ENCODE measurements around the gene ELL3. TPM values are rescaled to one million over a fixed set of nuclear protein-coding genes. Genes with fewer than 3 reads are reported as not detected.
A peak's percentile ranks its signal among the peaks of the same experiment; 100 is the strongest.
"Not testable (repeated sequence)": the region's sequence is repeated elsewhere in the genome, so short reads cannot be mapped to it uniquely, and the experiment has no call there.

Gene ELL3, protein sequence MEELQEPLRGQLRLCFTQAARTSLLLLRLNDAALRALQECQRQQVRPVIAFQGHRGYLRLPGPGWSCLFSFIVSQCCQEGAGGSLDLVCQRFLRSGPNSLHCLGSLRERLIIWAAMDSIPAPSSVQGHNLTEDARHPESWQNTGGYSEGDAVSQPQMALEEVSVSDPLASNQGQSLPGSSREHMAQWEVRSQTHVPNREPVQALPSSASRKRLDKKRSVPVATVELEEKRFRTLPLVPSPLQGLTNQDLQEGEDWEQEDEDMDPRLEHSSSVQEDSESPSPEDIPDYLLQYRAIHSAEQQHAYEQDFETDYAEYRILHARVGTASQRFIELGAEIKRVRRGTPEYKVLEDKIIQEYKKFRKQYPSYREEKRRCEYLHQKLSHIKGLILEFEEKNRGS
- 1 to 10 TPM; 1.6 to 2.8 (median 1.9) TPM for total RNA-seq
- polyA plus RNA-seq: 1.1 TPM
- long read RNA-seq, donor 1, partial matches to known transcripts: 0 of 2 reads
- long read RNA-seq, donor 1, other reads (novel, unspliced or antisense): 0 of 2 reads
- long read RNA-seq, donor 2, transcript ELL3-201 (11 exons, 2,352 nt): major isoform, 5 of 6 reads
- long read RNA-seq, donor 2, partial matches to known transcripts: 0 of 6 reads
- long read RNA-seq, donor 2, other reads (novel, unspliced or antisense): 1 of 6 reads
- long read RNA-seq, donor 3, partial matches to known transcripts: 0 of 2 reads
- long read RNA-seq, donor 3, other reads (novel, unspliced or antisense): 1 of 2 reads
- long read RNA-seq, donor 4, partial matches to known transcripts: 0 of 3 reads
- long read RNA-seq, donor 4, other reads (novel, unspliced or antisense): 1 of 3 reads

DNA sequence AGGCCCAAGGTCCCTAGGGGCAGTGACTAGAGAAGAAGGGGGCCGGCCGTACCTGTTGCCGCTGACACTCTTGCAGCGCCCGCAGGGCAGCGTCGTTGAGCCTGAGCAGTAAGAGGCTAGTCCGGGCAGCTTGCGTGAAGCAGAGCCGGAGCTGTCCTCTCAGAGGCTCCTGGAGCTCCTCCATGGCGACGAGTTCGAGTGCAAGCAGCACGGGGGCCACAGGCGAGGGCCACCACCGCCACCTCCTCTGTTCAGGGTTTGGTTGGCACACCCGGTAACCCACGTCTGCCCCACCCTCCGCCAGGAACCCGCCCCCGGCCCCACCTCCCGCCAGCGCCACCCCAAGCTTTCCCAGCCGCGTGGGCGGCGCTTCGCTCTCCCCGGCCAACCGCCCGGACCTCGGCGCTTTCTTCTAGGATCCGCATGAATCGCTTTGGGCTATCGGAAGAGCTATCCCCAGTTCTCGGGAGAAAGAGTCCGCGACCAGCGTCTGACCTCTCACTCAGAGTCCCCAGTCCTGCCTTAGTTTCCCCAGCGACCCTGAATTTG lies at the start of gene ELL3:
ELL3 (minus strand) TSS at position 249 of the 549 bp plus-strand sequence; CDS start at position 184, 65 bp downstream.
- Histone ChIP-seq H3K9me3 (ENCODE audit: control insufficient read depth, low read length) (no peaks in the 10 kb centered on the region), H3K27ac (ENCODE audit: low read length) (peak within 1 kb of the TSS; percentile 75), H3K4me3 (ENCODE audit: low read length) (peak within 1 kb of the TSS; percentile 75), H3K4me1 (ENCODE audit: control insufficient read depth, insufficient read depth, low read length) (no peaks in the 10 kb centered on the region), H3K27me3 (ENCODE audit: control insufficient read depth, insufficient read depth) (no peaks in the 10 kb centered on the region)
- WGBS: under 1% methylated on average over 41 of the region's 41 CpGs
- DNase-seq (peak; percentile 84 to 92 (median 92)), ATAC-seq (peak; percentile 91 to 93)
- intact Hi-C loops (cut with DNase I): no loop called here

DNA sequence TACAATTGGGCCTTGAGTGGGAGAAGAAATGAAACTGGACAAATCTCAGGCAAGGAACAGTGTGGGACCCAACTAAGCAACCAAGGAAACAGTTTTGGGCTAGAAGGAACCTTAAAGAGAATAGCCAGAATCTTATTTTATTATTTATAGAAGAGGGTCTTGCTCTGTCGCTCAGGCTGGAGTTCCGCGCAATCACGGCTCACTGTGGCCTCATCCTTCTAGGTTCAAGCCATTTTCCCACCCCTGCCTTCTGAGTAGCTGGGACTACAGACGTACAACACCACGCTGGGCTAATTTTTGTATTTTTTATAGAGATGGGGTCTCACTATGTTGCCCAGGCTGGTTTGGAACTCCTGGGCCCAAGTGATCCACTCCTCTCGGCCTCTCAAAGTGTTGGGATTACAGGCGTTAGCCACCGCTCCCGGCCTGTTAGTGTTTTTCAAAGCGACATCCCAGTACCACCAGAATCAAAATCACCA lies 49.3 kb upstream of the ELL3 start:
- no peaks in the 10 kb centered on the region for H3K9me3 ChIP-seq (ENCODE audit: control insufficient read depth, low read length)
- no peak overlapping the region for H3K4me3 ChIP-seq (ENCODE audit: low read length)
- H3K4me1 ChIP-seq (ENCODE audit: control insufficient read depth, insufficient read depth, low read length): peaks cover 4% of the 10 kb centered on the region
- ATAC-seq (no peak), DNase-seq (no peak)
- no peak overlapping the region for H3K27ac ChIP-seq (ENCODE audit: low read length)
- no peaks in the 10 kb centered on the region for H3K27me3 ChIP-seq (ENCODE audit: control insufficient read depth, insufficient read depth)
- 95% methylated on average over 11 of the region's 11 CpGs for WGBS
- intact Hi-C loops (cut with DNase I): no loop called here

DNA sequence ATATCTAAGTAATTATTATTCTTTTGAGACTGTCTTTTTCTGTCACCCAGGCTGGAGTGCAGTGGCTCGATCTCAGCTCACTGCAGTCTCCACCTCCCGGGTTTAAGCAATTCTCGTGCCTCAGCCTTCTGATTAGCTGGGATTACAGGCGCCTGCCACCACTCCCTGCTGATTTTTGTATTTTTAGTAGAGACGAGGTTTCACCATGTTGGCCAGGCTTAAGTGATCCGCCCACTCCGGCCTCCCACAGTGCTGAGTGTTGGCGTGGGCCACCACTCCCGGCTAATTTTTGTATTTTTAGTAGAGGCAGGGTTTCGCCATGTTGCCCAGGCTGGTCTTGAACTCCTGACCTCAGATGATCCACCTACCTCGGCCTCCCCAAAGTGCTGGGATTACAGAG lies 48.5 kb upstream of the ELL3 start:
- H3K4me1 ChIP-seq (ENCODE audit: control insufficient read depth, insufficient read depth, low read length); DNase-seq; H3K4me3 ChIP-seq (ENCODE audit: low read length); H3K27ac ChIP-seq (ENCODE audit: low read length); H3K9me3 ChIP-seq (ENCODE audit: control insufficient read depth, low read length); H3K27me3 ChIP-seq (ENCODE audit: control insufficient read depth, insufficient read depth); ATAC-seq; intact Hi-C loops (cut with DNase I): not testable (repeated sequence)
- WGBS: 96% methylated on average over 11 of the region's 11 CpGs

DNA sequence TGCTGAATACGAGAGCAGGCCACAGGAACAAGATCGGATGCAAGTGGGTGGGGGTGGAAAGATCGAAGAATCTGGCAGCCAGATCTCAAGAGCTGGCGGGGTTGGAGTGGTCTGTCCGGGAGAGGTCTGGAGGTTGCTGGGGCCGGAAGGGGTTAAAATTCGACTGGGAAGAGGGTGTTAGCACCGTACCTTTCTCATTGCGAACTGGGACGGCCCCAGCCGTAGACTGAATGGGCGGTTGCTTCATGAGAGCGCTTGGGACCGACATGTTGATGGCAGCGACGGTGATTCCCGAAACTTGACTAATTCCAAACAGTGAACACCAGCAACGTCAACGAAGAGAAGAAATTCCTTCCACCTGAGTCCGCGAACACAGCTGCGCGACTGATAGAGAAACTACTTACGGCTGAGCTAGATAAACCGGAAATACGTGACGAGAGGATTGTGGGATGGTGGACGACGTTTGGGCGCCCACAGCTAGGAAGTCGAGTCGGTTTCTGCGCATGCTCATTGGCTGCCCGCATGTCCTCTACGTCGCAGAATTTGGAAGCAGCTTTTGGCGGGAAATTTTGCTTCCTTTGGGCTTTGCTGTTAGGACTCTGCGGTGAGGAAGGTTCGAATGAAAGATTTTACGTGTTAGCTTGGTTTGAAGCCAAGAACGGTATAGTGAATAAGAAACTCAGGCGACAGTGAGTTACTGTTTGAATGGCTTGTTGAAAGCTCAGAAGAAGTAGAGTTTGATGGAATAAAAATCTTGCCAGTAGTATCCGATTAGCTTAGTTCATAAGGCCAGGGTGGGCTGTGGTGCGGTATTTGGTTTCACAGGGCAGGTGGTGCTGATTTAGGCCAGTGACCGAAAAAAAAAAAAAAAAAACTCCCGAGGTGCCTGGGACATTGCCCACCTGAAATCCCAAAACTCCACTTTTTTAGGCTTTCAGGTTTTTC lies 47.8 kb upstream of the ELL3 start, which contains the start of gene MFAP1:
MFAP1 (minus strand) TSS at position 389 of the 945 bp plus-strand sequence; CDS start at position 268, 121 bp downstream.
- H3K27me3 ChIP-seq (ENCODE audit: control insufficient read depth, insufficient read depth): no peaks in the 10 kb centered on the region
- ATAC-seq (peak; percentile 96), DNase-seq (peak; percentile 95 to 97 (median 96))
- peak within 1 kb of the TSS; percentile 83 for H3K27ac ChIP-seq (ENCODE audit: low read length)
- peak within 1 kb of the TSS; percentile 83 for H3K4me3 ChIP-seq (ENCODE audit: low read length)
- WGBS: 9% methylated on average over 46 of the region's 46 CpGs
- H3K9me3 ChIP-seq (ENCODE audit: control insufficient read depth, low read length): no peaks in the 10 kb centered on the region
- intact Hi-C loops (cut with DNase I): no loop called here
- H3K4me1 ChIP-seq (ENCODE audit: control insufficient read depth, insufficient read depth, low read length): peaks cover 7% of the 10 kb centered on the region

DNA sequence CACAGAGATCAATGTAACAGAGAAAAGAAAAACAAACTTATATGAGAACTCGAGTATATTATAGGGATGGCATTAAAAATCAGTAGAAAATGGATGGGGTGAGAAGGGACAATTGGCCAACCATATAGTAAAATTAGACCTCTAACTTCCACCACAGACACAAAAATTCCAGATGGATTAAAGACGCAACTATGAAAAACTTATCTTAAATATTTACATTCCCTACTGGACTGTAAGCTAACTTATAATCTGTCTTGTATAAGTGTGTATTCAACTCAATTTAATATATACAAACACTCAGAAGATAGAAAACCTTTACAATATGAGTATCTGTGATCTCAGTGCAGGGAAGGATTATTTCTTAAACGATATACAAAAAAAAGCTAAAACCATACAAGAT lies 44.7 kb upstream of the ELL3 start:
- Histone ChIP-seq H3K4me3 (ENCODE audit: low read length) (no peak overlapping the region), H3K27ac (ENCODE audit: low read length) (no peak overlapping the region), H3K27me3 (ENCODE audit: control insufficient read depth, insufficient read depth) (no peaks in the 10 kb centered on the region), H3K9me3 (ENCODE audit: control insufficient read depth, low read length) (no peaks in the 10 kb centered on the region), H3K4me1 (ENCODE audit: control insufficient read depth, insufficient read depth, low read length) (peaks cover 7% of the 10 kb centered on the region)
- WGBS: 80% methylated on average over 3 of the region's 3 CpGs
- intact Hi-C loops (cut with DNase I): no loop called here
- DNase-seq: no peak
- no peak for ATAC-seq

DNA sequence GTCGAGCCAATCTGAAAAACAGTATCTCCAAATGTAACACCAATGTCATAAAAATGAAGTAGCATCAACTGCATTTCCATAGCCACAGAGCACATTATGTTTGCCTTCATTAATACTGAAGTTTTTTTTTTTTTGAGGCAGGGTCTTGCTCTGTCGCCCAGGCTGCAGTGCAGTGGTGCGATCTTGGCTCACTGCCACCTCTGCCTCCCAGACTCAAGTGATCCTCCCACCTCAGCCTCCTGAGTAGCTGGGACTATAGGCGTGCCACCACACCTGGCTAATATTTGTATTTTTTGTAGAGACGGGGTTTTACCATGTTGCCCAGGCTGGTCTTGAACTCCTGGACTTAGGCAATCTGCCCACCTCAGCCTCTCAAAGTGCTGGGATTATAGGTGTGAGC lies 38.3 kb upstream of the ELL3 start:
- ATAC-seq; H3K4me3 ChIP-seq (ENCODE audit: low read length); H3K27me3 ChIP-seq (ENCODE audit: control insufficient read depth, insufficient read depth); intact Hi-C loops (cut with DNase I); H3K27ac ChIP-seq (ENCODE audit: low read length); H3K9me3 ChIP-seq (ENCODE audit: control insufficient read depth, low read length); H3K4me1 ChIP-seq (ENCODE audit: control insufficient read depth, insufficient read depth, low read length); DNase-seq: not testable (repeated sequence)
- WGBS: 92% methylated on average over 5 of the region's 5 CpGs

DNA sequence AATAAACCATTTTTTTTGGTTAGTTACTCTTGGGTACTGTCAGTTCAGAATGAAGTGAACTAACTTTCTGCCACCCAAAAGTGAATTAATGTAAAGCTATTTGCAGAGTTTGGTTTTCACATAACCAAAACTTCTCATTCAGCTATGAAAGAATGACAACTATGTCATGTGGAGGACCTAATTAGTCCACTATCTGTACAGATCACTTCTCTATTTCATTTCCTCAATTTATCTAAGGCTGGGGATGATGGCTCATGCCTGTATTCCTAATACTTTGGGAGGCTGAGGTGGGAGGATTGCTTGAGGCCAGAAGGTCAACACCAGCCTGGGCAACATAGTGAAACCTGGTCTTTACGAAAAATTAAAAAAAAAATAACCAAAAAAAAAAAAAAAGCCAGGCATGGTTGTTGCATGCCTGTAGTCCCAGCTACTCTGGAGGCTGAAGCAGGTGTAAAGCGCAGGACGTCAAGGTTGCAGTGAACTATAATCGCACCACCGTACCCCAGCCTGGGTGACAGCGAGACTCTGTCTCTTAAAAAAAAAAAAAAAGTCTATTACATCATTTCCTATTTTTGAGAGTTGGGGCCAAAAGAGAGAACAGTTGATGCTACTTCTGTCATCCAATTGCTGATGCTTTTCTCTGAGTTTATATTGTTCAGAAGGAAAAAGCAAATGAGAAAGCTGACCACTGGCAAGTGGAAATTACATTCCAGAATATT lies 32.4 kb upstream of the ELL3 start:
- no peaks in the 10 kb centered on the region for H3K9me3 ChIP-seq (ENCODE audit: control insufficient read depth, low read length)
- H3K27me3 ChIP-seq (ENCODE audit: control insufficient read depth, insufficient read depth): no peaks in the 10 kb centered on the region
- no peak overlapping the region for H3K27ac ChIP-seq (ENCODE audit: low read length)
- H3K4me3 ChIP-seq (ENCODE audit: low read length): no peak overlapping the region
- H3K4me1 ChIP-seq (ENCODE audit: control insufficient read depth, insufficient read depth, low read length): no peaks in the 10 kb centered on the region
- ATAC-seq (no peak), DNase-seq (no peak)
- intact Hi-C loops (cut with DNase I): no loop called here
- whole genome bisulfite sequencing: 81% methylated on average over 6 of the region's 6 CpGs

DNA sequence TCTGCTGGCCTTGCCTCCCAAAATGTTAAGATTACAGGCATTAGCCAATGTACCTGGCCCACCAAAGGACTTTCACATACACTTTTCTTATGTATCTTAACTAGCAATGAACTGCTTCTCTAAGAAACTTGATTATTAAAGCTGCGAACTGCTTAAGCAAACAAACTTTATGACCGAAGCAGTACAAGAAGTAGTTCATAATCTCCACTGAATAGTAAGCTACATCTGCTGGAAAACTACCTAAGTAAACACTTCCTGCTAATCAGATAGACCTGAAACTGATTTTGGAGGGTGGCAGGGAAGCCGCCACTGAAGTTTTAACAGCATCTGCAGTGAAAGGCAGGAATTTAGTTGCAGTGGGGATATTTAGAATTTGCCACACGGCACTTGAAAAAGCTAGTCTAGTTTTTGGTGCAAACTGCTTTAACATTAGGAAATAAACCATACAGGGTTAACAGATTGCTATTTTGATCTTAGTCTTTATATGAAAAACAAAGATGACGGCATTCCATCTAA lies 31.7 kb upstream of the ELL3 start:
- ATAC-seq (no peak), DNase-seq (no peak)
- Histone ChIP-seq H3K27me3 (ENCODE audit: control insufficient read depth, insufficient read depth) (no peaks in the 10 kb centered on the region), H3K4me1 (ENCODE audit: control insufficient read depth, insufficient read depth, low read length) (no peaks in the 10 kb centered on the region), H3K27ac (ENCODE audit: low read length) (no peak overlapping the region), H3K9me3 (ENCODE audit: control insufficient read depth, low read length) (no peaks in the 10 kb centered on the region), H3K4me3 (ENCODE audit: low read length) (no peak overlapping the region)
- intact Hi-C loops (cut with DNase I): no loop called here
- 97% methylated on average over 5 of the region's 5 CpGs for WGBS

DNA sequence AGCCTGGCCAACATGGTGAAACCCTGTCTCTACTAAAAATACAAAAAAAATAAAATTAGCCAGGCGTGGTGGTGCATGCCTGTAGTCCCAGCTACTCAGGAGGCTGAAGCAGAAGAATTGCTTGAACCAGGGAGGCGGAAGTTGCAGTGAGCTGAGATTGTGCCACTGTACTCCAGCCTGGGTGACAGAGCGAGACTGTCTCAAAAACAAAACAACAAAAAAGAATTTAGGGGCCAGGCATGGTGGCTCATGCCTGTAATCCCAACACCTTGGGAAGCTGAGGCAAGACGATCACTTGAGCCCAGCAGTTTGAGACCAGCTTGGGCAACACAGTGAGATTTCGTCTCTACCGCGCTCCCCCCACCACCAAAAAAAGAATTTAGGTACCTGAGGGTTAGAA lies 25.9 kb upstream of the ELL3 start:
- H3K27ac ChIP-seq (ENCODE audit: low read length); ATAC-seq; H3K9me3 ChIP-seq (ENCODE audit: control insufficient read depth, low read length); H3K27me3 ChIP-seq (ENCODE audit: control insufficient read depth, insufficient read depth); DNase-seq; intact Hi-C loops (cut with DNase I); H3K4me1 ChIP-seq (ENCODE audit: control insufficient read depth, insufficient read depth, low read length); H3K4me3 ChIP-seq (ENCODE audit: low read length): not testable (repeated sequence)
- 96% methylated on average over 7 of the region's 7 CpGs for WGBS
